GM19467 (cell line): ENCODE measurements around the gene TOP3B.
"Not testable (repeated sequence)": the region's sequence is repeated elsewhere in the genome, so short reads cannot be mapped to it uniquely, and the experiment has no call there.

Source experiments
- ATAC-seq: cut with Tn5 transposase; IDR thresholded peaks from one replicate; pipeline ENCODE4 v1.9.1; 2021; ENCODE audit warnings: mild to moderate bottlenecking, moderate library complexity; ENCODE audit not compliant: unreplicated experiment

The TOP3B gene

GRCh38 chr22:21910367-21910766, 72.2 kb downstream of the TOP3B start:
- ATAC-seq = not testable (repeated sequence)

- no peak for ATAC-seq
Observed at GRCh38 chr22:21909871-21910270, 72.7 kb downstream of the TOP3B start.

- ATAC-seq = no peak
Observed at GRCh38 chr22:21907638-21908522, 74.7 kb downstream of the TOP3B start.
